Thyroid gland (tissue), 4 donors: ENCODE data around the gene ZC3H18.

Experiments used
- CTCF ChIP-seq, 6 experiments: fragments of 200-600 bp in 3 of 6; fragments of 450-650 bp in 3 of 6; sonication (generic) in 3 of 6; IDR thresholded peaks; one replicate each; pipeline ENCODE4 v1.5.1; 2016 to 2019; ENCODE audit warnings: antibody characterized with exemption in 6 of 6, mild to moderate bottlenecking in 2 of 6, inconsistent platforms in 1 of 6, moderate library complexity in 1 of 6
- POLR2A ChIP-seq, 2 donors: fragments of 450-650 bp; IDR thresholded peaks; one replicate each; pipeline ENCODE4 v1.6.1; 2017; ENCODE audit warnings: antibody characterized with exemption in 2 of 2, mild to moderate bottlenecking in 2 of 2, moderate library complexity in 1 of 2

- TF ChIP-seq CTCF (IDR thresholded peaks at IDR 0.05) = no peak
- TF ChIP-seq POLR2A (IDR thresholded peaks at IDR 0.05) = no peak
These were observed 38.2 kb upstream of the ZC3H18 start for GRCh38 chr16:88531931-88532433.
